ENCODE data around the gene RBMS3. TPM values are rescaled to one million over a fixed set of nuclear protein-coding genes. Genes with fewer than 3 reads are reported as not detected.

RBMS3 gene
- total and polyA plus RNA-seq, 2 of the 13 experiments (the other 11 are each of a cell fraction or from before 2014, with no cell fraction given), result not detected

DNA sequence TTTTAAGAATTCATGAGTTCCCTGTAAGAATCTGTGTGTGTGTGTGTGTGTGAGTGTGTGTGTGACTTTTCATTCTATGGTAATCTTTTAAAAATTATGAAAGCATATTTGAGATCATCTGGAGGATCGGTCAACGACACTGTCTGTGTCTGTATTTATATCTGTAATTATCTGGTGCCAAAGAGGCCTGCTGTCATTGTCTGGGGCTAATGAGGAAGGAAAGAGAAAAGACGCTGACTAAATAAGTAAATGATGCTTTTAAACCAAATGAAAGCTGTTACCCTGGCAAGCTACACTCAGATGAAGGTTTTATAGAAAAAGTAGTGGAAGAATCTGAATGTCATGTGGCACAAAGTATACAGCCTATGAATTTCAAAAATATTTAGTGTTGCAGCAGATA is 439.8 kb downstream of the RBMS3 start (continued):
- TF ChIP-seq, protein P1, sequence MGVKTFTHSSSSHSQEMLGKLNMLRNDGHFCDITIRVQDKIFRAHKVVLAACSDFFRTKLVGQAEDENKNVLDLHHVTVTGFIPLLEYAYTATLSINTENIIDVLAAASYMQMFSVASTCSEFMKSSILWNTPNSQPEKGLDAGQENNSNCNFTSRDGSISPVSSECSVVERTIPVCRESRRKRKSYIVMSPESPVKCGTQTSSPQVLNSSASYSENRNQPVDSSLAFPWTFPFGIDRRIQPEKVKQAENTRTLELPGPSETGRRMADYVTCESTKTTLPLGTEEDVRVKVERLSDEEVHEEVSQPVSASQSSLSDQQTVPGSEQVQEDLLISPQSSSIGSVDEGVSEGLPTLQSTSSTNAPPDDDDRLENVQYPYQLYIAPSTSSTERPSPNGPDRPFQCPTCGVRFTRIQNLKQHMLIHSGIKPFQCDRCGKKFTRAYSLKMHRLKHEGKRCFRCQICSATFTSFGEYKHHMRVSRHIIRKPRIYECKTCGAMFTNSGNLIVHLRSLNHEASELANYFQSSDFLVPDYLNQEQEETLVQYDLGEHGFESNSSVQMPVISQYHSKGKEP (CRISPR knock-in tag; IDR thresholded peaks at IDR 0.05), result no peak
- no peak for TF ChIP-seq HDAC1 (CRISPR knock-in tag; IDR thresholded peaks at IDR 0.05)
- no peak for TF ChIP-seq ZNF275 (CRISPR knock-in tag; IDR thresholded peaks at IDR 0.05; ENCODE audit: borderline replicate concordance)
- TF ChIP-seq, protein P2, sequence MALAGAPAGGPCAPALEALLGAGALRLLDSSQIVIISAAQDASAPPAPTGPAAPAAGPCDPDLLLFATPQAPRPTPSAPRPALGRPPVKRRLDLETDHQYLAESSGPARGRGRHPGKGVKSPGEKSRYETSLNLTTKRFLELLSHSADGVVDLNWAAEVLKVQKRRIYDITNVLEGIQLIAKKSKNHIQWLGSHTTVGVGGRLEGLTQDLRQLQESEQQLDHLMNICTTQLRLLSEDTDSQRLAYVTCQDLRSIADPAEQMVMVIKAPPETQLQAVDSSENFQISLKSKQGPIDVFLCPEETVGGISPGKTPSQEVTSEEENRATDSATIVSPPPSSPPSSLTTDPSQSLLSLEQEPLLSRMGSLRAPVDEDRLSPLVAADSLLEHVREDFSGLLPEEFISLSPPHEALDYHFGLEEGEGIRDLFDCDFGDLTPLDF (CRISPR knock-in tag; IDR thresholded peaks at IDR 0.05), result no peak
- no peak for TF ChIP-seq MXI1 (IDR thresholded peaks at IDR 0.05; ENCODE audit: borderline replicate concordance, low read depth, low read length)
- no peak for TF ChIP-seq ZNF530 (CRISPR knock-in tag; IDR thresholded peaks at IDR 0.05; ENCODE audit: low read depth)
- TF ChIP-seq SMC3 (IDR thresholded peaks at IDR 0.05; ENCODE audit: low read length), result no peak

- WGBS (ENCODE audit: low lambda C conversion rate), result 2% methylated on average over 2 of the region's 2 CpGs
- ChIA-PET POLR2A (no interaction called here), CTCF (ENCODE audit: low intra/inter-chr PET ratio, low total read pairs) (no interaction called here)
- no peaks in the 10 kb centered on the region for H3K36me3 ChIP-seq (replicated peaks in 1 of 2; ENCODE audit: control insufficient read depth in 1 of 2, insufficient read depth in 2 of 2, low read length in 2 of 2)
- no peaks in the 10 kb centered on the region for H3K79me2 ChIP-seq (ENCODE audit: insufficient read depth, low read length)
- intact Hi-C loops (cut with micrococcal nuclease; ENCODE audit: unreplicated experiment) (no loop called here), in situ Hi-C loops (cut with HindIII; ENCODE audit: extremely low pct_ligation_motif_present, low pct_unique_long_range_greater_than_20kb) (no loop called here)
- H3K9ac ChIP-seq (ENCODE audit: insufficient read depth, low read depth, low read length), result no peak overlapping the region
- H3K4me3 ChIP-seq (replicated peaks in 1 of 3; ENCODE audit: insufficient read depth in 1 of 3, low read depth in 2 of 3, low read length in 3 of 3), result no peak overlapping the region
- no peak for DNase-seq (ENCODE audit: low spot score)
- no peak overlapping the region for H3K4me2 ChIP-seq (ENCODE audit: low read depth, low read length)
- no peak for ATAC-seq
- H2AFZ ChIP-seq (ENCODE audit: low read length), result no peak overlapping the region
- H3K4me1 ChIP-seq (ENCODE audit: insufficient read depth, low read length), result no peaks in the 10 kb centered on the region
- no peak for FAIRE-seq
- H3K27me3 ChIP-seq (ENCODE audit: control insufficient read depth in 1 of 2, insufficient read depth in 2 of 2, low read length in 2 of 2), result no peaks in the 10 kb centered on the region
- H4K20me1 ChIP-seq (ENCODE audit: insufficient read depth, low read length), result no peaks in the 10 kb centered on the region
- H3K27ac ChIP-seq (ENCODE audit: extremely low read length, insufficient read depth, low read length), result no peak overlapping the region
- no TSS peak for BruUV-seq (replicated peaks)
- H3K9me3 ChIP-seq (ENCODE audit: low read length), result no peaks in the 10 kb centered on the region
- TF ChIP-seq, protein P1 (CRISPR knock-in tag; IDR thresholded peaks at IDR 0.05), result no peak
- TF ChIP-seq NCOA1 (CRISPR knock-in tag; IDR thresholded peaks at IDR 0.05) (no peak), SIX4 (CRISPR knock-in tag; IDR thresholded peaks at IDR 0.05) (no peak), CEBPB (IDR thresholded peaks at IDR 0.05; ENCODE audit: borderline replicate concordance, low read depth, low read length) (peak; percentile 56), ATRX (CRISPR knock-in tag; IDR thresholded peaks at IDR 0.05; ENCODE audit: borderline replicate concordance) (no peak), ZBTB46 (CRISPR knock-in tag; IDR thresholded peaks at IDR 0.05; ENCODE audit: borderline replicate concordance) (no peak), JUN (CRISPR knock-in tag; IDR thresholded peaks at IDR 0.05) (no peak), SP5 (CRISPR knock-in tag; IDR thresholded peaks at IDR 0.05; ENCODE audit: borderline replicate concordance, low read depth) (no peak), ZMYM2 (CRISPR knock-in tag; IDR thresholded peaks at IDR 0.05) (no peak), ZNF232 (CRISPR knock-in tag; IDR thresholded peaks at IDR 0.05; ENCODE audit: borderline replicate concordance) (no peak), ZNF775 (CRISPR knock-in tag; IDR thresholded peaks at IDR 0.05; ENCODE audit: borderline replicate concordance) (no peak)
These were observed 440.9 kb downstream of the RBMS3 start for GRCh38 chr3:29721789-29722188.
